ENCODE results near the gene KHDC4. TPM values are rescaled to one million over a fixed set of nuclear protein-coding genes. Genes with fewer than 3 reads are reported as not detected.

The KHDC4 gene
- polyA plus RNA-seq, 1 of the 3 experiments (the other 2 are of a cell fraction), result 43.1 TPM

DNA sequence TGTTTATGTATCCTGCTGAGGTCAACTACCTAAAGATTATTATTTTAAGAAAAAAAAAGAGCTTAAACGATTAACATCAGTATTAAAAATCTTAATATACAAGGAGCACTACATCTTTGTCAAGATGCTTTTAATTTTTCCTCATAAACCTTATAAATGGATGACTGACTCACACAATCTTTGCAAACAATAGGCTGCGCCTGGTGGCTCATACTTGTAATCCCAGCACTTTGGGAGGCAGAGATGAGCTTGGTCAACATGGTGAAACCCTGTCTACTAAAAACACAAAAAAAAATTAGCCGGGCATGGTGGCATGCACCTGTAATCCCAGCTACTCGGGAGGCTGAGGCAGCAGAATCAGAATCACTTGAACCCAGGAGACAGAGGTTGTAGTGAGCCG, 1.7 kb downstream of the KHDC4 start:
- Histone ChIP-seq H3K4me2 (peak overlapping the region; percentile 97), H3K9me2 (no peaks in the 10 kb centered on the region), H3K4me1 (ENCODE audit: control insufficient read depth in 1 of 2, insufficient read depth in 2 of 2, low read depth in 1 of 2, low read length in 1 of 2) (peaks cover 19 to 20% of the 10 kb centered on the region in 2 experiments), H3K9me3 (no peaks in the 10 kb centered on the region), H2AFZ (ENCODE audit: low read depth) (no peak overlapping the region), H3F3A (replicated peaks; ENCODE audit: insufficient read depth) (peaks cover 22% of the 10 kb centered on the region), H3K27me3 (ENCODE audit: insufficient read depth) (no peaks in the 10 kb centered on the region), H3K9ac (peak overlapping the region; percentile 98; the same call in 1 of the 2 replicates), H3K36me3 (replicated peaks in 1 of 2; ENCODE audit: control insufficient read depth in 1 of 2, insufficient read depth in 2 of 2, low read length in 1 of 2) (peaks cover 41 to 51% of the 10 kb centered on the region in 2 experiments), H3K79me2 (ENCODE audit: insufficient read depth) (peaks cover 73% of the 10 kb centered on the region), H4K20me1 (ENCODE audit: insufficient read depth) (peaks cover 42% of the 10 kb centered on the region), H3K4me3 (ENCODE audit: low read depth in 2 of 2, low read length in 1 of 2) (peak overlapping the region; percentile 76 to 86; a peak in 3 of 4 replicates), H3K27ac (ENCODE audit: low read depth in 2 of 2, low read length in 1 of 2) (no peak overlapping the region)
- TF ChIP-seq, protein P1, sequence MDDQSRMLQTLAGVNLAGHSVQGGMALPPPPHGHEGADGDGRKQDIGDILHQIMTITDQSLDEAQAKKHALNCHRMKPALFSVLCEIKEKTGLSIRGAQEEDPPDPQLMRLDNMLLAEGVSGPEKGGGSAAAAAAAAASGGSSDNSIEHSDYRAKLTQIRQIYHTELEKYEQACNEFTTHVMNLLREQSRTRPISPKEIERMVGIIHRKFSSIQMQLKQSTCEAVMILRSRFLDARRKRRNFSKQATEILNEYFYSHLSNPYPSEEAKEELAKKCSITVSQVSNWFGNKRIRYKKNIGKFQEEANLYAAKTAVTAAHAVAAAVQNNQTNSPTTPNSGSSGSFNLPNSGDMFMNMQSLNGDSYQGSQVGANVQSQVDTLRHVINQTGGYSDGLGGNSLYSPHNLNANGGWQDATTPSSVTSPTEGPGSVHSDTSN (IDR thresholded peaks at IDR 0.05), result no peak
- TF ChIP-seq NRF1 (IDR thresholded peaks at IDR 0.05; ENCODE audit: low read depth, low read length) (no peak), RAD21 (IDR thresholded peaks at IDR 0.05; ENCODE audit: low read length) (no peak), NFIC (IDR thresholded peaks at IDR 0.05; ENCODE audit: borderline replicate concordance) (no peak), GATA2 (CRISPR knock-in tag; IDR thresholded peaks at IDR 0.05) (no peak), YY1 (IDR thresholded peaks at IDR 0.05; ENCODE audit: low read depth) (no peak), FOXJ3 (CRISPR knock-in tag; IDR thresholded peaks at IDR 0.05) (no peak), FOXM1 (IDR thresholded peaks at IDR 0.05; ENCODE audit: low read depth) (no peak), POLR2AphosphoS5 (IDR thresholded peaks at IDR 0.05; ENCODE audit: low read depth, low read length) (no peak)
- TF ChIP-seq, protein P2, sequence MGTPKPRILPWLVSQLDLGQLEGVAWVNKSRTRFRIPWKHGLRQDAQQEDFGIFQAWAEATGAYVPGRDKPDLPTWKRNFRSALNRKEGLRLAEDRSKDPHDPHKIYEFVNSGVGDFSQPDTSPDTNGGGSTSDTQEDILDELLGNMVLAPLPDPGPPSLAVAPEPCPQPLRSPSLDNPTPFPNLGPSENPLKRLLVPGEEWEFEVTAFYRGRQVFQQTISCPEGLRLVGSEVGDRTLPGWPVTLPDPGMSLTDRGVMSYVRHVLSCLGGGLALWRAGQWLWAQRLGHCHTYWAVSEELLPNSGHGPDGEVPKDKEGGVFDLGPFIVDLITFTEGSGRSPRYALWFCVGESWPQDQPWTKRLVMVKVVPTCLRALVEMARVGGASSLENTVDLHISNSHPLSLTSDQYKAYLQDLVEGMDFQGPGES (IDR thresholded peaks at IDR 0.05; ENCODE audit: low read depth, low read length), result no peak
- TF ChIP-seq, protein P3, sequence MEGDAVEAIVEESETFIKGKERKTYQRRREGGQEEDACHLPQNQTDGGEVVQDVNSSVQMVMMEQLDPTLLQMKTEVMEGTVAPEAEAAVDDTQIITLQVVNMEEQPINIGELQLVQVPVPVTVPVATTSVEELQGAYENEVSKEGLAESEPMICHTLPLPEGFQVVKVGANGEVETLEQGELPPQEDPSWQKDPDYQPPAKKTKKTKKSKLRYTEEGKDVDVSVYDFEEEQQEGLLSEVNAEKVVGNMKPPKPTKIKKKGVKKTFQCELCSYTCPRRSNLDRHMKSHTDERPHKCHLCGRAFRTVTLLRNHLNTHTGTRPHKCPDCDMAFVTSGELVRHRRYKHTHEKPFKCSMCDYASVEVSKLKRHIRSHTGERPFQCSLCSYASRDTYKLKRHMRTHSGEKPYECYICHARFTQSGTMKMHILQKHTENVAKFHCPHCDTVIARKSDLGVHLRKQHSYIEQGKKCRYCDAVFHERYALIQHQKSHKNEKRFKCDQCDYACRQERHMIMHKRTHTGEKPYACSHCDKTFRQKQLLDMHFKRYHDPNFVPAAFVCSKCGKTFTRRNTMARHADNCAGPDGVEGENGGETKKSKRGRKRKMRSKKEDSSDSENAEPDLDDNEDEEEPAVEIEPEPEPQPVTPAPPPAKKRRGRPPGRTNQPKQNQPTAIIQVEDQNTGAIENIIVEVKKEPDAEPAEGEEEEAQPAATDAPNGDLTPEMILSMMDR (IDR thresholded peaks at IDR 0.05), result no peak
- TF ChIP-seq, protein P4, sequence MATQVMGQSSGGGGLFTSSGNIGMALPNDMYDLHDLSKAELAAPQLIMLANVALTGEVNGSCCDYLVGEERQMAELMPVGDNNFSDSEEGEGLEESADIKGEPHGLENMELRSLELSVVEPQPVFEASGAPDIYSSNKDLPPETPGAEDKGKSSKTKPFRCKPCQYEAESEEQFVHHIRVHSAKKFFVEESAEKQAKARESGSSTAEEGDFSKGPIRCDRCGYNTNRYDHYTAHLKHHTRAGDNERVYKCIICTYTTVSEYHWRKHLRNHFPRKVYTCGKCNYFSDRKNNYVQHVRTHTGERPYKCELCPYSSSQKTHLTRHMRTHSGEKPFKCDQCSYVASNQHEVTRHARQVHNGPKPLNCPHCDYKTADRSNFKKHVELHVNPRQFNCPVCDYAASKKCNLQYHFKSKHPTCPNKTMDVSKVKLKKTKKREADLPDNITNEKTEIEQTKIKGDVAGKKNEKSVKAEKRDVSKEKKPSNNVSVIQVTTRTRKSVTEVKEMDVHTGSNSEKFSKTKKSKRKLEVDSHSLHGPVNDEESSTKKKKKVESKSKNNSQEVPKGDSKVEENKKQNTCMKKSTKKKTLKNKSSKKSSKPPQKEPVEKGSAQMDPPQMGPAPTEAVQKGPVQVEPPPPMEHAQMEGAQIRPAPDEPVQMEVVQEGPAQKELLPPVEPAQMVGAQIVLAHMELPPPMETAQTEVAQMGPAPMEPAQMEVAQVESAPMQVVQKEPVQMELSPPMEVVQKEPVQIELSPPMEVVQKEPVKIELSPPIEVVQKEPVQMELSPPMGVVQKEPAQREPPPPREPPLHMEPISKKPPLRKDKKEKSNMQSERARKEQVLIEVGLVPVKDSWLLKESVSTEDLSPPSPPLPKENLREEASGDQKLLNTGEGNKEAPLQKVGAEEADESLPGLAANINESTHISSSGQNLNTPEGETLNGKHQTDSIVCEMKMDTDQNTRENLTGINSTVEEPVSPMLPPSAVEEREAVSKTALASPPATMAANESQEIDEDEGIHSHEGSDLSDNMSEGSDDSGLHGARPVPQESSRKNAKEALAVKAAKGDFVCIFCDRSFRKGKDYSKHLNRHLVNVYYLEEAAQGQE (IDR thresholded peaks at IDR 0.05; ENCODE audit: low read depth, low read length), result no peak
- WGBS (ENCODE audit: low lambda C conversion rate), result 36% methylated on average over 5 of the region's 5 CpGs
- CTCF ChIA-PET, result interaction anchor here (0.6 to 3.5 kb wide), 9 partner anchors 9 to 134 kb away, joined by 3 to 20 read pairs (median 3); partner anchors contain the start of gene ARHGEF2
- DNase-seq, result no peak
- POLR2A ChIA-PET, result interaction anchor here (1.0 to 1.9 kb wide), 4 partner anchors 8 to 150 kb away, joined by 3 to 4 read pairs (median 4); partner anchors contain the start of genes MEX3A and SYT11
